K562 (cell line): ENCODE measurements around the gene PHF19. TPM values are rescaled to one million over a fixed set of nuclear protein-coding genes. Genes with fewer than 3 reads are reported as not detected.

Experiments
- ATF1 ChIP-seq, 2 experiments: fragments of 450-650 bp in 1 of 2; IDR thresholded peaks; 2 replicates each; pipeline ENCODE4 v1.6.1; 2016; ENCODE audit warnings: missing compliant biosample characterization in 1 of 2, missing genetic modification characterization in 1 of 2
- MLX ChIP-seq, 2 experiments: fragments of 450-650 bp in 1 of 2; sonication (generic) in 1 of 2; formaldehyde crosslinking; conservative IDR thresholded peaks; 2 replicates each; pipeline versions ENCODE4 v1.4.0 to v1.8.1; 2020 to 2022; ENCODE audit warnings: mild to moderate bottlenecking in 1 of 2, missing genetic modification reagents in 1 of 2
- POU5F1 ChIP-seq: fragments of 150-350 bp; IDR thresholded peaks from 2 replicates; pipeline ENCODE4 v1.6.1; 2014; ENCODE audit warnings: borderline replicate concordance, low read length, low read depth, mild to moderate bottlenecking; ENCODE audit not compliant: partially characterized antibody
- RERE ChIP-seq: sonication (generic); formaldehyde crosslinking; IDR thresholded peaks from 2 replicates; pipeline ENCODE4 v1.8.0; 2023; ENCODE audit warnings: missing genetic modification reagents, mild to moderate bottlenecking, borderline replicate concordance
- polyA plus RNA-seq, 8 experiments: library from polyadenylated mRNA; depleted of rRNA in 4 of 8; stranded (reverse) in 5 of 8; unstranded in 3 of 8; fragments of >200 nt; fragmentation: Nextera tagmentation in 2 of 8; fragmentation: Illumina TruSeq in 1 of 8; extraction: Ambion mirVana in 2 of 8; extraction: Trizol in 1 of 8; gene quantifications; 2 replicates each; pipeline versions ENCODE4 v1.2.1 to v1.2.3, GENCODE V29; 2011 to 2014; ENCODE audit warnings: inconsistent platforms in 1 of 8, missing spikeins in 1 of 8
- total RNA-seq, 7 experiments: library from RNA; depleted of rRNA in 6 of 7; stranded (reverse); fragments of >200 nt in 6 of 7; fragmentation: Illumina TruSeq in 2 of 7; extraction: Trizol in 2 of 7; gene quantifications; 2 replicates each; pipeline versions ENCODE4 v1.2.1 to v1.2.3, GENCODE V29; 2011 to 2021; ENCODE audit warnings: low replicate concordance in 1 of 7
- TF ChIP-seq, protein P1 (sequence below), 2 experiments: fragments of 200-800 bp in 1 of 2; sonication (Bioruptor generic) in 1 of 2; sonication (generic) in 1 of 2; formaldehyde crosslinking in 1 of 2; IDR thresholded peaks in 1 of 2; conservative IDR thresholded peaks in 1 of 2; 2 replicates each; pipeline versions ENCODE4 v1.5.0 to v1.6.1; 2016 to 2020; ENCODE audit warnings: missing compliant biosample characterization in 1 of 2, missing genetic modification characterization in 1 of 2, missing genetic modification reagents in 1 of 2
- TF ChIP-seq, protein P2 (sequence below): fragments of 250-450 bp; sonication (Bioruptor Pico); IDR thresholded peaks from 2 replicates; pipeline ENCODE4 v1.5.0; 2020; ENCODE audit warnings: mild to moderate bottlenecking
- TF ChIP-seq, protein P3 (sequence below): fragments of 150-350 bp; IDR thresholded peaks from 2 replicates; pipeline ENCODE4 v1.6.1; 2014; ENCODE audit warnings: low read depth, mild to moderate bottlenecking, low read length, borderline replicate concordance
- TF ChIP-seq, protein P4 (sequence below), 2 experiments: fragments of 450-650 bp in 1 of 2; sonication (generic) in 1 of 2; formaldehyde crosslinking in 1 of 2; IDR thresholded peaks in 1 of 2; conservative IDR thresholded peaks in 1 of 2; 2 replicates each; pipeline versions ENCODE4 v1.6.1 to v1.8.1; 2016 to 2023; ENCODE audit warnings: mild to moderate bottlenecking in 2 of 2, moderate library complexity in 2 of 2, inconsistent platforms in 1 of 2, missing genetic modification reagents in 1 of 2

Gene PHF19
- total and polyA plus RNA-seq, 9 of the 15 experiments (the other 6 are each of a cell fraction or from before 2014, with no cell fraction given) = 95.8 to 403 (median 255) TPM

DNA sequence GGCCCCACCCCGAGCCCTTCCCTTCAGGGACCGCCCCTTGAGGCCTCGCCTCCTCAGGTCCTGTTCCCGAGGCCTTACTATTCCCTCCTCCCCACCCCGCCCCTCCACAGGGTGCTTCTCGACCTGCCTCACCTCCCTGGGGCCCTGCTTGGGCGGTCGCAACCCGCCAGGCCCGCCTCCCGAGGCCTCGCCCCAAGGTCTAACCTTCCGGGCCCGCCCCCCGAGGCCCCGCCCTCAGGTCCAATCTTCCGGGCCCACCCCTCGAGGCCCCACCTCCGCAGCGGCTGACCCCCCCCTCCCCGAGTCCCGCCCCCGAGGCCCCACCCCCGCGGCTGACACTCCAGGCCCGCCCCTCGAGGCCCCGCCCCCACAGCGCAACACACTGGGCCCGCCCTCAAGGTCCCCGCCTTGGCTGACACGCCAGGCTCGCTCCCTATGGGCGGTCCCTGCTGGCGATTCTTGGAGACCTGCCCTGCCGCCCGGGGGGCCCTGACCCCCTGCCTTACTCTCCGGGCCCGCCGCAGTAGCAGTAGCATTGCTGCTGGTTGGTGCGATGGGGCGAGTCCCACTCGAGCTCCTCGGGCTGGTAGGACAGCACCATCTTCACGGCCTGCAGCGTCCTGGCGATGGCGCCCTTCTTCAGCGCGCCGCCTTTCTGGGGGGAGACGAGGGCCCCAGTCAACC is 8.2 kb downstream of the PHF19 start (continued):
- peak in 1 of 2 experiments; percentile 94; a peak in 1 of 4 replicates for TF ChIP-seq MLX (CRISPR knock-in tag; conservative IDR thresholded peaks at IDR 0.05)
- no peak for TF ChIP-seq RERE (CRISPR knock-in tag)
- TF ChIP-seq, protein P1, sequence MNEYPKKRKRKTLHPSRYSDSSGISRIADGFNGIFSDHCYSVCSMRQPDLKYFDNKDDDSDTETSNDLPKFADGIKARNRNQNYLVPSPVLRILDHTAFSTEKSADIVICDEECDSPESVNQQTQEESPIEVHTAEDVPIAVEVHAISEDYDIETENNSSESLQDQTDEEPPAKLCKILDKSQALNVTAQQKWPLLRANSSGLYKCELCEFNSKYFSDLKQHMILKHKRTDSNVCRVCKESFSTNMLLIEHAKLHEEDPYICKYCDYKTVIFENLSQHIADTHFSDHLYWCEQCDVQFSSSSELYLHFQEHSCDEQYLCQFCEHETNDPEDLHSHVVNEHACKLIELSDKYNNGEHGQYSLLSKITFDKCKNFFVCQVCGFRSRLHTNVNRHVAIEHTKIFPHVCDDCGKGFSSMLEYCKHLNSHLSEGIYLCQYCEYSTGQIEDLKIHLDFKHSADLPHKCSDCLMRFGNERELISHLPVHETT (CRISPR knock-in tag; conservative IDR thresholded peaks at IDR 0.05 in 1 of 2, IDR thresholded peaks at IDR 0.05 in 1 of 2) = no peak
- TF ChIP-seq, protein P2, sequence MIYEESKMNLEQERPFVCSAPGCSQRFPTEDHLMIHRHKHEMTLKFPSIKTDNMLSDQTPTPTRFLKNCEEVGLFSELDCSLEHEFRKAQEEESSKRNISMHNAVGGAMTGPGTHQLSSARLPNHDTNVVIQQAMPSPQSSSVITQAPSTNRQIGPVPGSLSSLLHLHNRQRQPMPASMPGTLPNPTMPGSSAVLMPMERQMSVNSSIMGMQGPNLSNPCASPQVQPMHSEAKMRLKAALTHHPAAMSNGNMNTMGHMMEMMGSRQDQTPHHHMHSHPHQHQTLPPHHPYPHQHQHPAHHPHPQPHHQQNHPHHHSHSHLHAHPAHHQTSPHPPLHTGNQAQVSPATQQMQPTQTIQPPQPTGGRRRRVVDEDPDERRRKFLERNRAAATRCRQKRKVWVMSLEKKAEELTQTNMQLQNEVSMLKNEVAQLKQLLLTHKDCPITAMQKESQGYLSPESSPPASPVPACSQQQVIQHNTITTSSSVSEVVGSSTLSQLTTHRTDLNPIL (CRISPR knock-in tag) = no peak
- TF ChIP-seq, protein P3, sequence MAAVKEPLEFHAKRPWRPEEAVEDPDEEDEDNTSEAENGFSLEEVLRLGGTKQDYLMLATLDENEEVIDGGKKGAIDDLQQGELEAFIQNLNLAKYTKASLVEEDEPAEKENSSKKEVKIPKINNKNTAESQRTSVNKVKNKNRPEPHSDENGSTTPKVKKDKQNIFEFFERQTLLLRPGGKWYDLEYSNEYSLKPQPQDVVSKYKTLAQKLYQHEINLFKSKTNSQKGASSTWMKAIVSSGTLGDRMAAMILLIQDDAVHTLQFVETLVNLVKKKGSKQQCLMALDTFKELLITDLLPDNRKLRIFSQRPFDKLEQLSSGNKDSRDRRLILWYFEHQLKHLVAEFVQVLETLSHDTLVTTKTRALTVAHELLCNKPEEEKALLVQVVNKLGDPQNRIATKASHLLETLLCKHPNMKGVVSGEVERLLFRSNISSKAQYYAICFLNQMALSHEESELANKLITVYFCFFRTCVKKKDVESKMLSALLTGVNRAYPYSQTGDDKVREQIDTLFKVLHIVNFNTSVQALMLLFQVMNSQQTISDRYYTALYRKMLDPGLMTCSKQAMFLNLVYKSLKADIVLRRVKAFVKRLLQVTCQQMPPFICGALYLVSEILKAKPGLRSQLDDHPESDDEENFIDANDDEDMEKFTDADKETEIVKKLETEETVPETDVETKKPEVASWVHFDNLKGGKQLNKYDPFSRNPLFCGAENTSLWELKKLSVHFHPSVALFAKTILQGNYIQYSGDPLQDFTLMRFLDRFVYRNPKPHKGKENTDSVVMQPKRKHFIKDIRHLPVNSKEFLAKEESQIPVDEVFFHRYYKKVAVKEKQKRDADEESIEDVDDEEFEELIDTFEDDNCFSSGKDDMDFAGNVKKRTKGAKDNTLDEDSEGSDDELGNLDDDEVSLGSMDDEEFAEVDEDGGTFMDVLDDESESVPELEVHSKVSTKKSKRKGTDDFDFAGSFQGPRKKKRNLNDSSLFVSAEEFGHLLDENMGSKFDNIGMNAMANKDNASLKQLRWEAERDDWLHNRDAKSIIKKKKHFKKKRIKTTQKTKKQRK = no peak
- TF ChIP-seq, protein P4, sequence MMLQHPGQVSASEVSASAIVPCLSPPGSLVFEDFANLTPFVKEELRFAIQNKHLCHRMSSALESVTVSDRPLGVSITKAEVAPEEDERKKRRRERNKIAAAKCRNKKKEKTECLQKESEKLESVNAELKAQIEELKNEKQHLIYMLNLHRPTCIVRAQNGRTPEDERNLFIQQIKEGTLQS (IDR thresholded peaks at IDR 0.05) = no peak
- TF ChIP-seq, protein P4 (CRISPR knock-in tag; conservative IDR thresholded peaks at IDR 0.05) = peak; percentile 93
- TF ChIP-seq ATF1 (CRISPR knock-in tag; IDR thresholded peaks at IDR 0.05) = no peak
- TF ChIP-seq ATF1 (tag; IDR thresholded peaks at IDR 0.05) = no peak
- TF ChIP-seq POU5F1 = peak; percentile 80
